Right atrium auricular region (tissue), 2 donors: ENCODE data around the gene HSH2D. TPM values are rescaled to one million over a fixed set of nuclear protein-coding genes. Genes with fewer than 3 reads are reported as not detected.

Experiments used
- DNase-seq: peaks from one replicate; pipeline ENCODE4 v3.0.0-alpha.2; 2019; ENCODE audit warnings: low spot score
- H3K27ac ChIP-seq, 2 donors: fragments of 200-600 bp; sonication (generic); 1 replicate in 1 of 2; 2 replicates in 1 of 2; pipeline ENCODE4 v1.5.1; 2016 to 2019
- H3K27me3 ChIP-seq, 2 donors: fragments of 200-600 bp; sonication (generic); one replicate each; pipeline versions ENCODE4 v1.5.1 to v1.6.0; 2017 to 2019
- H3K36me3 ChIP-seq: fragments of 200-600 bp; sonication (generic); one replicate; pipeline ENCODE4 v1.5.1; 2016
- H3K4me1 ChIP-seq, 2 donors: fragments of 200-600 bp; sonication (generic); one replicate each; pipeline versions ENCODE4 v1.5.1 to v1.6.0; 2017 to 2019
- H3K4me3 ChIP-seq, 2 donors: fragments of 200-600 bp; sonication (generic); 1 replicate in 1 of 2; 2 replicates in 1 of 2; pipeline ENCODE4 v1.5.1; 2017 to 2019; ENCODE audit warnings: mild to moderate bottlenecking in 1 of 2, moderate library complexity in 1 of 2
- H3K9me3 ChIP-seq, 2 donors: fragments of 200-600 bp; sonication (generic); one replicate each; pipeline ENCODE4 v1.5.1; 2019
- total RNA-seq, 2 donors: library from RNA; depleted of rRNA; stranded (reverse); fragments of >200 nt; gene quantifications; one replicate each; pipeline ENCODE4 v1.1.0, GENCODE V29; 2016
- TF ChIP-seq, protein P1 (sequence below), 2 donors: fragments of 200-600 bp; sonication (generic); IDR thresholded peaks; one replicate each; pipeline ENCODE4 v1.5.1; 2019; ENCODE audit warnings: antibody characterized with exemption in 2 of 2

The HSH2D gene
- total RNA-seq, 2 donors from 2014 or later = 1.1 TPM; not detected in 1

- H3K27me3 ChIP-seq = no peaks in the 10 kb centered on the region
- peaks cover 4% of the 10 kb centered on the region for H3K36me3 ChIP-seq
- H3K4me1 ChIP-seq = peaks cover 0 to 42% of the 10 kb centered on the region in 2 donors
- no peak for DNase-seq
- H3K9me3 ChIP-seq = no peaks in the 10 kb centered on the region
- peak overlapping the region; percentile 93 to 95 for H3K27ac ChIP-seq
- TF ChIP-seq, protein P1, sequence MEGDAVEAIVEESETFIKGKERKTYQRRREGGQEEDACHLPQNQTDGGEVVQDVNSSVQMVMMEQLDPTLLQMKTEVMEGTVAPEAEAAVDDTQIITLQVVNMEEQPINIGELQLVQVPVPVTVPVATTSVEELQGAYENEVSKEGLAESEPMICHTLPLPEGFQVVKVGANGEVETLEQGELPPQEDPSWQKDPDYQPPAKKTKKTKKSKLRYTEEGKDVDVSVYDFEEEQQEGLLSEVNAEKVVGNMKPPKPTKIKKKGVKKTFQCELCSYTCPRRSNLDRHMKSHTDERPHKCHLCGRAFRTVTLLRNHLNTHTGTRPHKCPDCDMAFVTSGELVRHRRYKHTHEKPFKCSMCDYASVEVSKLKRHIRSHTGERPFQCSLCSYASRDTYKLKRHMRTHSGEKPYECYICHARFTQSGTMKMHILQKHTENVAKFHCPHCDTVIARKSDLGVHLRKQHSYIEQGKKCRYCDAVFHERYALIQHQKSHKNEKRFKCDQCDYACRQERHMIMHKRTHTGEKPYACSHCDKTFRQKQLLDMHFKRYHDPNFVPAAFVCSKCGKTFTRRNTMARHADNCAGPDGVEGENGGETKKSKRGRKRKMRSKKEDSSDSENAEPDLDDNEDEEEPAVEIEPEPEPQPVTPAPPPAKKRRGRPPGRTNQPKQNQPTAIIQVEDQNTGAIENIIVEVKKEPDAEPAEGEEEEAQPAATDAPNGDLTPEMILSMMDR (IDR thresholded peaks at IDR 0.05) = no peak
- H3K4me3 ChIP-seq = peak overlapping the region; percentile 96 to 97
Measured at GRCh38 chr19:16111909-16112752, 31.4 kb upstream of the HSH2D start.

DNA sequence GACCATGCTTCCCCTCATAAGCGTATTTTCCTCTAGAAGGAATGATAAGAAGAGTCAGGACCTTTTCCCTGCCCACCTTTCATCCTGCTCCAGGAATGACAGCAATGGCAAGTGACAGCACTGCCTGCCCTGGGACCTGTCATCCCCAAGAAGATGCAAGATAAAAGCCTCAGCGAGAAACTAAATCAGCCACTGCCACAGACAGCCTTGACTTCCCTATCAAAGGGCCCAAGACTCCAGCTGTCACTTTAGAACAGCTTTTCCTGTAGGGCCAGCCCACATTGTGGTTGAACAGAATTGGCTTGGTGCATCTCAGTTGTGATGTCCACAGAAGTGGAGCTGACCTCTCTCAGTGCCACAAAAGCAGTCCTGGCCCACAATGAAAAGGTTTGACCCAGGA lies 30.7 kb upstream of the HSH2D start:
- Histone ChIP-seq H3K36me3 (peaks cover 4% of the 10 kb centered on the region), H3K27me3 (no peaks in the 10 kb centered on the region), H3K27ac (peak overlapping the region in 1 of 2 donors; percentile 93), H3K4me1 (peaks cover 0 to 42% of the 10 kb centered on the region in 2 donors), H3K9me3 (no peaks in the 10 kb centered on the region), H3K4me3 (peak overlapping the region in 1 of 2 donors; percentile 97)
- TF ChIP-seq, protein P1 (IDR thresholded peaks at IDR 0.05) = no peak
- no peak for DNase-seq

DNA sequence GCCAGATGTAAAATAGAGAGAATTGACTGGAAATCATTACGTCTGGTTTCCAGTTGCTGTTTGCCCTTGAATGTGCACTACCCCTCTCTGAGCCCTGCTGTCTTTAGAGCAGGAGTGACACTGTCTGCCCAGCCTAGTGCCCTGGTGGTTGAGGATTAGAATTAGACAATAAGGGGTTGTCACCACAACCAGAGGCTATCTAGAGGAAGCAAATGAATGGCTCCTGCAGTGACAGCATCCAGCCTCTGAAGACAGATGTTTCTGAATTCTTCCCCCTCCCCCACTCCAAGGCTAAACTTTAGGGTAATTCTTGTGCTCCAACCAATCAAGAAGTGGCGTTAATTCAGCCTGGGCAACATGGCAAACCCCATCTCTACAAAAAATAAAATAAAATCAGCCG lies 29.8 kb upstream of the HSH2D start:
- Histone ChIP-seq H3K9me3 (no peaks in the 10 kb centered on the region), H3K36me3 (peaks cover 11% of the 10 kb centered on the region), H3K4me1 (peaks cover 0 to 42% of the 10 kb centered on the region in 2 donors), H3K27ac (no peak overlapping the region), H3K4me3 (no peak overlapping the region), H3K27me3 (no peaks in the 10 kb centered on the region)
- no peak for DNase-seq
- TF ChIP-seq, protein P1 (IDR thresholded peaks at IDR 0.05) = no peak

GRCh38 chr19:16115301-16116039 lies 28.0 kb upstream of the HSH2D start:
- Histone ChIP-seq H3K36me3 (peaks cover 22% of the 10 kb centered on the region), H3K4me3 (no peak overlapping the region), H3K27me3 (no peaks in the 10 kb centered on the region), H3K27ac (no peak overlapping the region), H3K9me3 (no peaks in the 10 kb centered on the region), H3K4me1 (peaks cover 0 to 42% of the 10 kb centered on the region in 2 donors)
- TF ChIP-seq, protein P1 (IDR thresholded peaks at IDR 0.05) = no peak
- no peak for DNase-seq

DNA sequence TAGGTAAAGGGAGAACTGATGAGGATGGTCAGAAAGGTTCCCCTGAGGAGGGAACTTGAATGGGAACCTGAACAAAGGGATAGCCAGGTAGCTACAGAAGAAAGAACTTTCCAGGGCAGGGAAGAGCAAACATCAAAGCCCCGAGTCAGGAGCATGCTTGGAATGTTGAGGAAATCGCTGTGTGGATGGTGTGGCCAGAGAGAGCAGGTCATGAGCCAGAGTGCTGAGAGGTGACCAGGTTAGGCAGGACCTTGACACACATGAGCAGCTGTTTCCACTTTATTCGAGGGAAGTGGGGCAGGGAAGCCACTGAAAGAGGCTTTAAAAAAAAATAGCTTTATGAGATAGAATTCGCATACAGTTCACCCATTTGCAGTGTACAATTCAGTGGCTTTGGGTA lies 27.4 kb upstream of the HSH2D start:
- Histone ChIP-seq H3K9me3 (no peaks in the 10 kb centered on the region), H3K27me3 (no peaks in the 10 kb centered on the region), H3K27ac (no peak overlapping the region), H3K4me1 (peaks cover 0 to 37% of the 10 kb centered on the region in 2 donors), H3K4me3 (no peak overlapping the region), H3K36me3 (peaks cover 27% of the 10 kb centered on the region)
- no peak for DNase-seq
- TF ChIP-seq, protein P1 (IDR thresholded peaks at IDR 0.05) = no peak
